Esophagus muscularis mucosa (tissue), 4 donors: Measurements from ENCODE around the gene NDEL1. TPM values are rescaled to one million over a fixed set of nuclear protein-coding genes. Genes with fewer than 3 reads are reported as not detected.

Experiments used
- DNase-seq: peaks from one replicate; pipeline ENCODE4 v3.0.0-alpha.2; 2017; ENCODE audit errors: extremely low spot score
- H3K27ac ChIP-seq, 4 donors: fragments of 200-600 bp; sonication (generic); replicated peaks in 1 of 4; 1 replicate in 3 of 4; 2 replicates in 1 of 4; pipeline ENCODE4 v1.5.1; 2016 to 2019; ENCODE audit warnings: mild to moderate bottlenecking in 1 of 4
- H3K27me3 ChIP-seq, 4 donors: fragments of 200-600 bp; sonication (generic); one replicate each; pipeline versions ENCODE4 v1.5.1 to v1.6.0; 2016 to 2019
- H3K36me3 ChIP-seq, 4 donors: fragments of 200-600 bp; sonication (generic); one replicate each; pipeline ENCODE4 v1.5.1; 2016 to 2019
- H3K4me1 ChIP-seq, 4 donors: fragments of 200-600 bp; sonication (generic); one replicate each; pipeline ENCODE4 v1.5.1; 2016 to 2019
- H3K4me3 ChIP-seq, 4 donors: fragments of 200-600 bp; sonication (generic); 1 replicate in 2 of 4; 2 replicates in 2 of 4; pipeline ENCODE4 v1.5.1; 2016 to 2019; ENCODE audit warnings: mild to moderate bottlenecking in 4 of 4, moderate library complexity in 1 of 4
- H3K9me3 ChIP-seq, 4 donors: fragments of 200-600 bp; sonication (generic); 1 replicate in 3 of 4; 2 replicates in 1 of 4; pipeline ENCODE4 v1.5.1; 2016 to 2019
- EP300 ChIP-seq: sonication (generic); formaldehyde crosslinking; IDR thresholded peaks from one replicate; pipeline ENCODE4 v1.6.1; 2017; ENCODE audit warnings: antibody characterized with exemption
- POLR2A ChIP-seq: fragments of 450-650 bp; IDR thresholded peaks from one replicate; pipeline ENCODE4 v1.6.1; 2017; ENCODE audit warnings: antibody characterized with exemption, moderate library complexity, mild to moderate bottlenecking, low read depth
- POLR2AphosphoS5 ChIP-seq, 2 donors: sonication (generic); formaldehyde crosslinking; IDR thresholded peaks; one replicate each; pipeline ENCODE4 v1.6.1; 2017; ENCODE audit warnings: antibody characterized with exemption in 2 of 2
- WGBS: methylation state at CpG from one replicate; pipeline ENCODE4 v1.1.5; 2018; 5-methylcytosine and 5-hydroxymethylcytosine counted together
- intact Hi-C: fragments of 100-400 bp; cut with DNase I; formaldehyde crosslinking; loops from one replicate; pipeline ENCODE4 v1.15.1; 2023
- total RNA-seq, 4 donors: library from RNA; depleted of rRNA; stranded (reverse); fragments of >200 nt; gene quantifications; one replicate each; pipeline versions ENCODE4 v1.1.0 to v1.2.1, GENCODE V29; 2016
- TF ChIP-seq, protein P1 (sequence below), 3 experiments: fragments of 200-600 bp in 2 of 3; fragments of 450-650 bp in 1 of 3; sonication (generic) in 2 of 3; IDR thresholded peaks; one replicate each; pipeline ENCODE4 v1.5.1; 2017 to 2019; ENCODE audit warnings: antibody characterized with exemption in 3 of 3, mild to moderate bottlenecking in 2 of 3, moderate library complexity in 1 of 3

NDEL1 gene
- total RNA-seq, 4 donors from 2014 or later: 48.2 to 80.8 (median 55.5) TPM

DNA sequence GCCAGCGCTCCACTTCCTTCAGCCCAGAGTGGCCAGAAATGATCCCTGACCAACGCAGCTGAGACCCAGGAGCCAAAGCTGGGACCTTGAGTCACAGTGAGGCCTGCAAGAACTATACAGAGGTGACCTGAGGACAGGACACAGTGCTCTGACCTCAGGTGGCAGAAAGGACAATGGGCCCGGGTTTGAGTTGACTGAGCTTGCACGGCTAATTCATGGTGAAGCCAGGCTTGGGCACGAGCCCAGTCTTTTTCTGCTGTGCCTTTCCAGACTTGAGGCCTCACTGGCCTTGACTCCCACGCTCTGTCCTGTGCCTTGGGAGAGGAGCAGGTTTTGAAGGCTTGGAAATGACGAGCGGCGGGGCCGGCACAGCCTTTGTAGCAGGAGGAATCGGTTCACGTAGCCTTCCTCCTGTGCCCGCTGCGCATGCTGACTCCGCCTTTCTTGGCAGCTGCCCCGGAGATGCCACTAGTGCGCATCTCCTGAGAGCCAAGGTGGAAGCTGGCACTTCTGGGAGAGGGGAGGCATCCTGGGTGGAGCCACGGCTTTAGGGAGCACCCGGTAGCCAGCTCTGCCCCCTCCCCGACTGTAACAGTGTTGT lies 34.9 kb downstream of the NDEL1 start:
- Histone ChIP-seq H3K9me3 (no peaks in the 10 kb centered on the region), H3K27me3 (no peaks in the 10 kb centered on the region), H3K27ac (peak overlapping the region; percentile 54 to 73 (median 62)), H3K4me3 (peak overlapping the region in 1 of 4 donors; percentile 24), H3K36me3 (peaks cover 30 to 77% (median 74%) of the 10 kb centered on the region in 4 donors), H3K4me1 (peaks cover 11 to 44% (median 33%) of the 10 kb centered on the region in 4 donors)
- intact Hi-C loops: no loop called here
- TF ChIP-seq POLR2A (no peak), POLR2AphosphoS5 (IDR thresholded peaks at IDR 0.05) (peak in 1 of 2 donors; percentile 7)
- peak; percentile 89 for DNase-seq
- 48% methylated on average over 20 of the region's 20 CpGs for WGBS

DNA sequence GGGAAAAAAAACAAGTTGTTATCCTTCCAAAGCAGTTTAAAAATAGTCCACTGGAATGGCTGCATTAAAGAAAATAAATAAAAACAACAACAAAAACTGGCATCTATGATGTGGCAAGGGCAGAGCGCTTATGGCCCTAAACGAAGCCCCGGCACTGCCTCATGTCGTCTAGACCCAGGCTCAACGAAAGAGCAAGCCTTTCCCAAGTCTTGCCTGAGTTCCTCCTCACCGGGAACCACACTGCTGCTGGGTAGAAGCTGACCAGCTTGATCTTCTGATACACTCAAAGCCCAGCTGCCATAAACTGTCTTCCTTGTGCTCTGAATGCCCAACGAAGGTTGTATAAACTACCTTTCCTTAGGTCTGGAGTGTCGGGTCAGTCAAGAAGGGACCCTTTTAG lies 37.0 kb downstream of the NDEL1 start:
- peak; percentile 34 for DNase-seq
- WGBS: 91% methylated on average over 8 of the region's 8 CpGs
- Histone ChIP-seq H3K9me3 (no peaks in the 10 kb centered on the region), H3K4me1 (peaks cover 11 to 30% (median 24%) of the 10 kb centered on the region in 4 donors), H3K36me3 (peaks cover 36 to 88% (median 81%) of the 10 kb centered on the region in 4 donors), H3K4me3 (no peak overlapping the region), H3K27ac (no peak overlapping the region), H3K27me3 (no peaks in the 10 kb centered on the region)
- no peak for TF ChIP-seq POLR2A
- TF ChIP-seq, protein P1, sequence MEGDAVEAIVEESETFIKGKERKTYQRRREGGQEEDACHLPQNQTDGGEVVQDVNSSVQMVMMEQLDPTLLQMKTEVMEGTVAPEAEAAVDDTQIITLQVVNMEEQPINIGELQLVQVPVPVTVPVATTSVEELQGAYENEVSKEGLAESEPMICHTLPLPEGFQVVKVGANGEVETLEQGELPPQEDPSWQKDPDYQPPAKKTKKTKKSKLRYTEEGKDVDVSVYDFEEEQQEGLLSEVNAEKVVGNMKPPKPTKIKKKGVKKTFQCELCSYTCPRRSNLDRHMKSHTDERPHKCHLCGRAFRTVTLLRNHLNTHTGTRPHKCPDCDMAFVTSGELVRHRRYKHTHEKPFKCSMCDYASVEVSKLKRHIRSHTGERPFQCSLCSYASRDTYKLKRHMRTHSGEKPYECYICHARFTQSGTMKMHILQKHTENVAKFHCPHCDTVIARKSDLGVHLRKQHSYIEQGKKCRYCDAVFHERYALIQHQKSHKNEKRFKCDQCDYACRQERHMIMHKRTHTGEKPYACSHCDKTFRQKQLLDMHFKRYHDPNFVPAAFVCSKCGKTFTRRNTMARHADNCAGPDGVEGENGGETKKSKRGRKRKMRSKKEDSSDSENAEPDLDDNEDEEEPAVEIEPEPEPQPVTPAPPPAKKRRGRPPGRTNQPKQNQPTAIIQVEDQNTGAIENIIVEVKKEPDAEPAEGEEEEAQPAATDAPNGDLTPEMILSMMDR (IDR thresholded peaks at IDR 0.05): no peak
- TF ChIP-seq EP300: no peak
- TF ChIP-seq POLR2AphosphoS5 (IDR thresholded peaks at IDR 0.05): no peak
- intact Hi-C loops: no loop called here

DNA sequence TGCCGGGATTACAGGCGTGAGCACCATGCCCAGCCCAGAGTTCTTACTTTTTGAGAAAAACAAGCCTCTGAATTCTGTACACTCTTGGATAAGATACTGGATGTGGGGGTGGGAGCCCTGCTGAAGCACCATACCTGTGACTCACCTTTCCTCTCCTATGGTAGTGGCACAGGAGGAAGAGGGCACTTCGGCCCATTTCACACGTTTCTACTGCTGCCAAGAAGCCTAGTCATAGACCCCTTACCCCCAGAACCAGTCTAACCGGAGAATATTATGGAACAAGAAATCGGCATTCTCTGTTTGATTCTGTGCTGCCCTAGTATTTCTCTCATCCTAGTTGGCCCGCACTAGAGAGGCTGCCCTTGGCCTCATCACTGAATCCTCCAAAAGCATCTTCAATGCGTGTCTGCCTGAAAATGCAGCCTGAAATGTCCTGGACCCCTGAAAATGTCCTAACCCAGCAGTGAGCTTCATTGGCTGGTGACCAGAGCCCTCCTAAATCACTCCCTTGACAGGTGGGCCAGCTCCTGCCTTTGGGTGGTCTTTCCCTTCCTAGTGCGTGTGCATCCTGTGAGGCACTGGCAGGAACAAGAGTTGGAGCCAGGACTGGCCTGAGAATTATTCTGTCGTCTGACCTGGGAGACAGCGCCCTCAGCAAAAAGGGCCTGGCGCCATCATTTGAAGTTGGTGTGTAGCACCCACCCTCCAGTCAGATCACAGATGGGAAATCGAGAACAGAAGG lies 37.9 kb downstream of the NDEL1 start:
- Histone ChIP-seq H3K27me3 (no peaks in the 10 kb centered on the region), H3K36me3 (peaks cover 34 to 88% (median 82%) of the 10 kb centered on the region in 4 donors), H3K9me3 (no peaks in the 10 kb centered on the region), H3K4me1 (peaks cover 11 to 27% (median 24%) of the 10 kb centered on the region in 4 donors), H3K4me3 (no peak overlapping the region), H3K27ac (no peak overlapping the region)
- DNase-seq: peak; percentile 75
- 95% methylated on average over 13 of the region's 13 CpGs for WGBS
- TF ChIP-seq POLR2AphosphoS5 (IDR thresholded peaks at IDR 0.05) (no peak), EP300 (no peak), POLR2A (no peak)
- TF ChIP-seq, protein P1 (IDR thresholded peaks at IDR 0.05): no peak
- intact Hi-C loops: no loop called here

DNA sequence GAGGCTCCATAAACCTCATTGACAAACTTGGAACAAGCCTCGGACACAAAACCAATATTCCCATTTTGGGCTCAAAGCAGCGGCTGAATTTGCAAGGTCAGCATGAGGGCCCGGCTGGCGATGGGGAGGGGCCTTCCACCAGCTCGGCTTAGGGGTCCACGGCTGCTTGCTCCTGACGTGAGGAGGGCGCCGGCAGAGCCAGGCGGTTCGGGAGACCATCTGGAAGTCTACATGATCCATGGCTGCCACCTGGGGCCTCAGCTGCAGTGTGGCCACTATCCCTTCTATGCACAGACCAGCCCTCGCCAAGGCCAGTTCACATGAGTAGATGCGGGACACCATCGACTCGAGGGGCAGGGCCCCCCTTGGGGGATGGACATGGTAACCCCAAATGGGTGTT lies 39.1 kb downstream of the NDEL1 start:
- intact Hi-C loops: loop anchor here (5.0 kb wide), 1 partner anchor 33 kb away; no protein-coding TSS in a partner anchor
- Histone ChIP-seq H3K4me3 (no peak overlapping the region), H3K9me3 (no peaks in the 10 kb centered on the region), H3K27ac (no peak overlapping the region), H3K27me3 (no peaks in the 10 kb centered on the region), H3K4me1 (peaks cover 17 to 29% (median 24%) of the 10 kb centered on the region in 4 donors), H3K36me3 (peaks cover 34 to 87% (median 82%) of the 10 kb centered on the region in 4 donors)
- no peak for DNase-seq
- no peak for TF ChIP-seq POLR2AphosphoS5 (IDR thresholded peaks at IDR 0.05)
- TF ChIP-seq, protein P1 (IDR thresholded peaks at IDR 0.05): no peak
- no peak for TF ChIP-seq POLR2A
- TF ChIP-seq EP300: no peak
- 82% methylated on average over 5 of the region's 15 CpGs for WGBS

DNA sequence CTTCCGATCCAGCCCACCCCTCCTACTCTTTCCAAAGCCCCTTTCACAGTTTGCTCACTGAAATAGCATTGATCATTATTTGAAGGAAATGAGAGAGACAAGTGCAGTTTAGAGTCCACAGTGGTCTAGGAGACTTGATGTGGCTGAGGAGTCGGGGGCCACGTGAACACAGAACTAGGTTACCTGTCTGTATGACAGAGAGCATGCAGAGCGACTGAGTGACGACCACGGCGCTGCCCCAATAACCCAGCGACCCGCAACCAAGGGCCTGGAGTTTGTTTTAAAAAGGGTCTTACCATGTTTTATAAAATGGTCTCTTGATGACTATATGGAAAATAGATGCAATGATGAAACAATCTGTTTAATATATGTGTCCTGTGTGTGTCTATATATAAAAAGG lies 39.5 kb downstream of the NDEL1 start:
- DNase-seq: no peak
- TF ChIP-seq POLR2A (no peak), POLR2AphosphoS5 (IDR thresholded peaks at IDR 0.05) (no peak), EP300 (no peak)
- TF ChIP-seq, protein P1 (IDR thresholded peaks at IDR 0.05): no peak
- Histone ChIP-seq H3K9me3 (no peaks in the 10 kb centered on the region), H3K4me3 (no peak overlapping the region), H3K27ac (no peak overlapping the region), H3K27me3 (no peaks in the 10 kb centered on the region), H3K4me1 (peaks cover 17 to 29% (median 24%) of the 10 kb centered on the region in 4 donors), H3K36me3 (peaks cover 34 to 91% (median 86%) of the 10 kb centered on the region in 4 donors)
- WGBS: 96% methylated on average over 9 of the region's 9 CpGs
- intact Hi-C loops: loop anchor here (5.0 kb wide), 1 partner anchor 33 kb away; no protein-coding TSS in a partner anchor
